ENCODE results near the gene TFDP2. TPM values are rescaled to one million over a fixed set of nuclear protein-coding genes. Genes with fewer than 3 reads are reported as not detected.
A peak's percentile ranks its signal among the peaks of the same experiment; 100 is the strongest.

TFDP2 gene
- total and polyA plus RNA-seq, 9 of the 15 experiments (the other 6 are each of a cell fraction or from before 2014, with no cell fraction given), result 95.6 to 179 (median 126) TPM

DNA sequence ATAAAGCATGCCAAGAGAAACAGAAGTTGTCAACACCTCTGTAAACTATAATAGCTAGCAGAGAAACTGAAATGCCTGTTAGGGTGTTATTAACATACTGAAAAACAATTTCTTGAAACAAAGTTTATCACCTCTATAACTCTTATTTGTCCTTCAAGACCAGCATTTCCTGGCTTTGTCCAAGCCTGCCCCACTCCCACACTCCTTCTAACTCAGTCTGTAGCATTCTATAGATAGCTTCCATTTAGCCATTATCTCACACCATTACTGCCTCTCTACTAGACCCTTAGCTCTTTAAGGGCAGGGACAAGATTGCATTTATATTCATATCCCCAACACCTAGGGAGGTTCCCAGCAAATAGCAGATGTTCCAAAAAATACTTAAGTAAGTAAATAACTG, 39.5 kb upstream of the TFDP2 start:
- in situ Hi-C loops (cut with MboI) (no loop called here), intact Hi-C loops (cut with micrococcal nuclease) (no loop called here)
- Histone ChIP-seq H3K9ac (ENCODE audit: insufficient read depth in 1 of 2, low read depth in 2 of 2, low read length in 2 of 2) (no peak overlapping the region), H3K4me3 (no peak overlapping the region), H3K27ac (ENCODE audit: extremely low read depth, low read depth, low read length) (peak overlapping the region; percentile 19; the same call in 1 of the 3 replicates), H4K20me1 (replicated peaks; ENCODE audit: control insufficient read depth, insufficient read depth, low read length) (no peaks in the 10 kb centered on the region), H3K27me3 (ENCODE audit: control insufficient read depth in 2 of 2, insufficient read depth in 2 of 2, low read length in 2 of 2) (no peaks in the 10 kb centered on the region), H3K4me2 (ENCODE audit: insufficient read depth, low read length) (no peak overlapping the region), H3K79me2 (ENCODE audit: control insufficient read depth, insufficient read depth, low read length) (no peaks in the 10 kb centered on the region), H2AFZ (ENCODE audit: low read depth, low read length) (no peak overlapping the region), H3K9me3 (replicated peaks; ENCODE audit: control insufficient read depth, insufficient read depth, low read depth, low read length) (no peaks in the 10 kb centered on the region), H3K4me1 (replicated peaks in 1 of 2; ENCODE audit: control insufficient read depth in 2 of 2, insufficient read depth in 2 of 2, low read length in 2 of 2) (peaks cover 0 to 7% of the 10 kb centered on the region in 2 experiments; a peak in 2 of 5 replicates), H3K36me3 (ENCODE audit: control insufficient read depth, insufficient read depth, low read length) (peaks cover 21% of the 10 kb centered on the region), H3K9me1 (ENCODE audit: control insufficient read depth, insufficient read depth, low read length) (no peaks in the 10 kb centered on the region)
- FAIRE-seq (no peak), DNase-seq (ENCODE audit: extremely low read depth in 1 of 4, low spot score in 3 of 4) (peak in 2 of 4 experiments; percentile 15 to 19), ATAC-seq (peak; percentile 82)
- ChIA-PET CTCF (ENCODE audit: low intra/inter-chr PET ratio) (no interaction called here), POLR2A (interaction anchor here (0.6 to 1.1 kb wide), 5 partner anchors 15 to 27 kb away, joined by 3 to 4 read pairs (median 3); no protein-coding TSS in a partner anchor)
- TF ChIP-seq SMARCB1 (IDR thresholded peaks at IDR 0.05; ENCODE audit: insufficient read length, low read depth) (no peak), HIVEP1 (CRISPR knock-in tag; IDR thresholded peaks at IDR 0.05) (no peak), NR4A1 (CRISPR knock-in tag; IDR thresholded peaks at IDR 0.05) (no peak), NR4A1 (tag; IDR thresholded peaks at IDR 0.05) (no peak), NCOA6 (IDR thresholded peaks at IDR 0.05) (no peak), PHB (CRISPR knock-in tag; IDR thresholded peaks at IDR 0.05) (no peak), HMG20A (CRISPR knock-in tag; conservative IDR thresholded peaks at IDR 0.05) (no peak), EP400 (IDR thresholded peaks at IDR 0.05) (no peak), ZBTB7A (IDR thresholded peaks at IDR 0.05; ENCODE audit: borderline replicate concordance, control insufficient read depth, low read depth, low read length) (no peak)
- TF ChIP-seq, protein P1, sequence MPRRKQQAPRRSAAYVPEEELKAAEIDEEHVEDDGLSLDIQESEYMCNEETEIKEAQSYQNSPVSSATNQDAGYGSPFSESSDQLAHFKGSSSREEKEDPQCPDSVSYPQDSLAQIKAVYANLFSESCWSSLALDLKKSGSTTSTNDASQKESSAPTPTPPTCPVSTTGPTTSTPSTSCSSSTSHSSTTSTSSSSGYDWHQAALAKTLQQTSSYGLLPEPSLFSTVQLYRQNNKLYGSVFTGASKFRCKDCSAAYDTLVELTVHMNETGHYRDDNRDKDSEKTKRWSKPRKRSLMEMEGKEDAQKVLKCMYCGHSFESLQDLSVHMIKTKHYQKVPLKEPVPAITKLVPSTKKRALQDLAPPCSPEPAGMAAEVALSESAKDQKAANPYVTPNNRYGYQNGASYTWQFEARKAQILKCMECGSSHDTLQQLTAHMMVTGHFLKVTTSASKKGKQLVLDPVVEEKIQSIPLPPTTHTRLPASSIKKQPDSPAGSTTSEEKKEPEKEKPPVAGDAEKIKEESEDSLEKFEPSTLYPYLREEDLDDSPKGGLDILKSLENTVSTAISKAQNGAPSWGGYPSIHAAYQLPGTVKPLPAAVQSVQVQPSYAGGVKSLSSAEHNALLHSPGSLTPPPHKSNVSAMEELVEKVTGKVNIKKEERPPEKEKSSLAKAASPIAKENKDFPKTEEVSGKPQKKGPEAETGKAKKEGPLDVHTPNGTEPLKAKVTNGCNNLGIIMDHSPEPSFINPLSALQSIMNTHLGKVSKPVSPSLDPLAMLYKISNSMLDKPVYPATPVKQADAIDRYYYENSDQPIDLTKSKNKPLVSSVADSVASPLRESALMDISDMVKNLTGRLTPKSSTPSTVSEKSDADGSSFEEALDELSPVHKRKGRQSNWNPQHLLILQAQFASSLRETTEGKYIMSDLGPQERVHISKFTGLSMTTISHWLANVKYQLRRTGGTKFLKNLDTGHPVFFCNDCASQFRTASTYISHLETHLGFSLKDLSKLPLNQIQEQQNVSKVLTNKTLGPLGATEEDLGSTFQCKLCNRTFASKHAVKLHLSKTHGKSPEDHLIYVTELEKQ (CRISPR knock-in tag; IDR thresholded peaks at IDR 0.05), result no peak
- BruUV-seq (replicated peaks), result no TSS peak

Measured in K562 (cell line).